K562 (cell line): ENCODE data around the gene AP3B1. TPM values are rescaled to one million over a fixed set of nuclear protein-coding genes. Genes with fewer than 3 reads are reported as not detected.

ENCODE experiments used
- ATAC-seq: fragments of 200-7000 bp; cut with Tn5 transposase; 3 replicates; pipeline ENCODE4 v1.9.1; 2020; ENCODE audit warnings: moderate library complexity
- BruUV-seq: library from RNA; stranded (reverse); fragments of 400-500 nt; replicated peaks from 2 replicates; lab custom pipeline; 2021; lab: Mats Ljungman, UMichigan
- CTCF ChIA-PET: fragments of 300-600 bp; formaldehyde crosslinking; extraction: SDS; loops from one replicate; lab custom pipeline; 2021; ENCODE audit warnings: low intra/inter-chr PET ratio; lab: Yijun Ruan, JAX
- POLR2A ChIA-PET: fragments of 300-600, 350-650 bp; sonication (Branson Sonifier 250); formaldehyde crosslinking; extraction: SDS; loops from one replicate; lab custom pipeline; 2021; ENCODE audit warnings: antibody characterized with exemption, inconsistent platforms; lab: Yijun Ruan, JAX
- DNase-seq, 4 experiments: peaks; one replicate each; pipeline versions ENCODE4 v3.0.0 to v3.0.0-alpha.2; 2011 to 2018; ENCODE audit warnings: low spot score in 3 of 4, mixed read lengths in 3 of 4; ENCODE audit errors: extremely low read depth in 1 of 4
- FAIRE-seq: peaks from 2 replicates; lab custom pipeline; 2011; peaks lifted over from hg19 to GRCh38; lab: Jason Lieb, UNC
- H2AFZ ChIP-seq: 2 replicates; pipeline ENCODE4 v1.6.0; 2011; ENCODE audit warnings: low read depth, low read length, control low read depth, inconsistent platforms
- H3K27ac ChIP-seq: fragments of 200-600 bp; 3 replicates; pipeline ENCODE4 v1.8.0; 2011; ENCODE audit warnings: low read depth, mild to moderate bottlenecking, control low read depth, inconsistent platforms, low read length, moderate library complexity, mixed read lengths; ENCODE audit errors: extremely low read depth
- H3K27me3 ChIP-seq, 2 experiments: fragments of 300-600 bp in 1 of 2; 2 replicates in 1 of 2; 3 replicates in 1 of 2; pipeline versions ENCODE4 v1.6.0 to v1.8.0; 2011; ENCODE audit warnings: inconsistent platforms in 2 of 2, low read length in 2 of 2, mild to moderate bottlenecking in 1 of 2, mixed read lengths in 1 of 2, moderate library complexity in 1 of 2; ENCODE audit not compliant: control insufficient read depth in 2 of 2, insufficient read depth in 2 of 2
- H3K36me3 ChIP-seq: fragments of 300-600 bp; 3 replicates; pipeline ENCODE4 v1.8.0; 2011; ENCODE audit warnings: mild to moderate bottlenecking, low read length, inconsistent platforms; ENCODE audit not compliant: control insufficient read depth, insufficient read depth
- H3K4me1 ChIP-seq, 2 experiments: fragments of 200-600 bp in 1 of 2; replicated peaks in 1 of 2; 2 replicates in 1 of 2; 3 replicates in 1 of 2; pipeline versions ENCODE4 v1.5.1 to v1.8.0; 2011; ENCODE audit warnings: inconsistent platforms in 2 of 2, low read length in 2 of 2, mild to moderate bottlenecking in 1 of 2, mixed read lengths in 1 of 2, moderate library complexity in 1 of 2; ENCODE audit not compliant: control insufficient read depth in 2 of 2, insufficient read depth in 2 of 2
- H3K4me2 ChIP-seq: 2 replicates; pipeline ENCODE4 v1.6.1; 2011; ENCODE audit warnings: low read length, control low read depth, inconsistent platforms, mixed read lengths; ENCODE audit not compliant: insufficient read depth
- H3K4me3 ChIP-seq: fragments of 200-600 bp; sonication (generic), shearing (Covaris generic); 2 replicates; pipeline ENCODE4 v1.5.1; 2016; ENCODE audit warnings: control low read depth, inconsistent platforms
- H3K79me2 ChIP-seq: fragments of 200-600 bp; 3 replicates; pipeline ENCODE4 v1.8.0; 2011; ENCODE audit warnings: low read length, inconsistent platforms; ENCODE audit not compliant: control insufficient read depth, insufficient read depth
- H3K9ac ChIP-seq, 2 experiments: 2 replicates each; pipeline versions ENCODE4 v1.6.0 to v1.6.1; 2011; ENCODE audit warnings: low read depth in 2 of 2, low read length in 2 of 2, control low read depth in 1 of 2, inconsistent platforms in 1 of 2, mild to moderate bottlenecking in 1 of 2, mixed read lengths in 1 of 2; ENCODE audit not compliant: insufficient read depth in 1 of 2
- H3K9me1 ChIP-seq: one replicate; pipeline ENCODE4 v1.6.0; 2011; ENCODE audit warnings: inconsistent platforms, mild to moderate bottlenecking, low read length, moderate library complexity; ENCODE audit not compliant: control insufficient read depth, insufficient read depth
- H3K9me3 ChIP-seq: replicated peaks from 2 replicates; pipeline ENCODE4 v1.5.1; 2011; ENCODE audit warnings: low read depth, low read length, inconsistent platforms; ENCODE audit not compliant: control insufficient read depth, insufficient read depth
- H4K20me1 ChIP-seq: replicated peaks from 2 replicates; pipeline ENCODE4 v1.6.1; 2011; ENCODE audit warnings: low read length, inconsistent platforms, mixed read lengths; ENCODE audit not compliant: control insufficient read depth, insufficient read depth
- ATF1 ChIP-seq, 2 experiments: fragments of 450-650 bp in 1 of 2; IDR thresholded peaks; 2 replicates each; pipeline ENCODE4 v1.6.1; 2016; ENCODE audit warnings: missing compliant biosample characterization in 1 of 2, missing genetic modification characterization in 1 of 2
- ATF7 ChIP-seq: fragments of 450-650 bp; IDR thresholded peaks from 2 replicates; pipeline ENCODE4 v1.7.1; 2014; ENCODE audit warnings: mild to moderate bottlenecking, moderate library complexity
- BACH1 ChIP-seq: fragments of 200-800 bp; sonication (Bioruptor generic); IDR thresholded peaks from 2 replicates; pipeline ENCODE4 v1.6.1; 2016; ENCODE audit warnings: missing genetic modification characterization, missing compliant biosample characterization
- CTCF ChIP-seq, 3 experiments: IDR thresholded peaks in 2 of 3; conservative IDR thresholded peaks in 1 of 3; 2 replicates each; pipeline ENCODE4 v1.5.1; 2011 to 2012; ENCODE audit warnings: low read length in 3 of 3, mild to moderate bottlenecking in 3 of 3, control low read depth in 2 of 3, improper control_type of control experiment in 1 of 3, inconsistent platforms in 1 of 3, low read depth in 1 of 3, mixed read lengths in 1 of 3, moderate library complexity in 1 of 3; ENCODE audit not compliant: insufficient read depth in 2 of 3
- ETV6 ChIP-seq, 3 experiments: fragments of 150-350 bp in 1 of 3; sonication (generic) in 1 of 3; formaldehyde crosslinking in 1 of 3; IDR thresholded peaks; 2 replicates each; pipeline versions ENCODE4 v1.6.1 to v1.8.0; 2014 to 2022; ENCODE audit warnings: borderline replicate concordance in 2 of 3, low read depth in 2 of 3, antibody characterized with exemption in 1 of 3, low read length in 1 of 3, mild to moderate bottlenecking in 1 of 3, missing genetic modification reagents in 1 of 3
- HDAC2 ChIP-seq: fragments of 450-650 bp; IDR thresholded peaks from 2 replicates; pipeline ENCODE4 v1.6.1; 2016; ENCODE audit warnings: mild to moderate bottlenecking
- HDAC8 ChIP-seq: fragments of 450-650 bp; IDR thresholded peaks from 2 replicates; pipeline ENCODE4 v1.6.1; 2016; ENCODE audit warnings: mild to moderate bottlenecking, missing genetic modification characterization, moderate library complexity, missing compliant biosample characterization
- MAFF ChIP-seq: IDR thresholded peaks from 2 replicates; pipeline ENCODE4 v1.6.1; 2012; ENCODE audit warnings: low read length, improper control_type of control experiment
- MAFG ChIP-seq: fragments of 450-650 bp; conservative IDR thresholded peaks from 2 replicates; pipeline ENCODE4 v1.6.1; 2016; ENCODE audit warnings: missing genetic modification characterization, missing compliant biosample characterization
- MAFK ChIP-seq: IDR thresholded peaks from 2 replicates; pipeline ENCODE4 v1.6.1; 2011; ENCODE audit warnings: low read length, improper control_type of control experiment
- NFE2 ChIP-seq: IDR thresholded peaks from 2 replicates; pipeline ENCODE4 v1.6.1; 2014; ENCODE audit warnings: antibody characterized with exemption, low read depth
- NFE2L1 ChIP-seq: fragments of 450-650 bp; IDR thresholded peaks from 2 replicates; pipeline ENCODE4 v1.6.1; 2016; ENCODE audit warnings: missing genetic modification characterization, low read depth, mild to moderate bottlenecking, missing compliant biosample characterization, moderate library complexity, borderline replicate concordance
- NR4A1 ChIP-seq, 2 experiments: fragments of 250-450 bp in 1 of 2; fragments of 450-650 bp in 1 of 2; sonication (Bioruptor Pico) in 1 of 2; IDR thresholded peaks; 2 replicates each; pipeline versions ENCODE4 v1.4.0 to v1.6.1; 2016 to 2020; ENCODE audit warnings: mild to moderate bottlenecking in 2 of 2, missing compliant biosample characterization in 1 of 2, missing genetic modification characterization in 1 of 2, moderate library complexity in 1 of 2
- SLC30A9 ChIP-seq: fragments of 250-450 bp; sonication (Bioruptor Pico); IDR thresholded peaks from 2 replicates; pipeline ENCODE4 v1.8.0; 2022; ENCODE audit warnings: mild to moderate bottlenecking, moderate library complexity
- SMARCA4 ChIP-seq: fragments of 450-650 bp; IDR thresholded peaks from 2 replicates; pipeline ENCODE4 v1.6.1; 2016
- SRF ChIP-seq, 2 experiments: fragments of 250-450, 450-650 bp in 1 of 2; sonication (Bioruptor Pico) in 1 of 2; sonication (generic) in 1 of 2; formaldehyde crosslinking; IDR thresholded peaks; 2 replicates each; pipeline versions ENCODE4 v1.5.0 to v1.5.1; 2020 to 2022; ENCODE audit warnings: mild to moderate bottlenecking in 1 of 2, missing genetic modification reagents in 1 of 2
- TEAD1 ChIP-seq, 2 experiments: fragments of 450-650 bp in 1 of 2; sonication (generic) in 1 of 2; formaldehyde crosslinking; IDR thresholded peaks; 2 replicates each; pipeline versions ENCODE4 v1.4.0 to v1.8.0; 2020 to 2022; ENCODE audit warnings: mild to moderate bottlenecking in 2 of 2, missing genetic modification reagents in 1 of 2
- ZNF395 ChIP-seq: fragments of 200-800 bp; sonication (Bioruptor generic); IDR thresholded peaks from 2 replicates; pipeline ENCODE4 v1.6.1; 2017; ENCODE audit warnings: missing genetic modification characterization, missing compliant biosample characterization
- WGBS: fragments of 100-300 bp; shearing (Covaris generic); methylation state at CpG from one replicate; pipeline ENCODE4 v1.1.6; 2016; ENCODE audit warnings: low coverage, mixed read lengths; ENCODE audit not compliant: insufficient coverage; ENCODE audit errors: missing lambda C conversion rate; 5-methylcytosine and 5-hydroxymethylcytosine counted together
- in situ Hi-C: fragments of 300-500 bp; cut with MboI; formaldehyde crosslinking; loops from 4 replicates; pipeline ENCODE4 v1.15.0; 2018; ENCODE audit warnings: inconsistent platforms, mixed read lengths
- intact Hi-C: fragments of 100-400 bp; cut with micrococcal nuclease; formaldehyde crosslinking; loops from 2 replicates; pipeline ENCODE4 v1.14.2; 2022
- polyA plus RNA-seq, 8 experiments: library from polyadenylated mRNA; depleted of rRNA in 4 of 8; stranded (reverse) in 5 of 8; unstranded in 3 of 8; fragments of >200 nt; fragmentation: Nextera tagmentation in 2 of 8; fragmentation: Illumina TruSeq in 1 of 8; extraction: Ambion mirVana in 2 of 8; extraction: Trizol in 1 of 8; gene quantifications; 2 replicates each; pipeline versions ENCODE4 v1.2.1 to v1.2.3, GENCODE V29; 2011 to 2014; ENCODE audit warnings: inconsistent platforms in 1 of 8, missing spikeins in 1 of 8
- total RNA-seq, 7 experiments: library from RNA; depleted of rRNA in 6 of 7; stranded (reverse); fragments of >200 nt in 6 of 7; fragmentation: Illumina TruSeq in 2 of 7; extraction: Trizol in 2 of 7; gene quantifications; 2 replicates each; pipeline versions ENCODE4 v1.2.1 to v1.2.3, GENCODE V29; 2011 to 2021; ENCODE audit warnings: low replicate concordance in 1 of 7

AP3B1 gene
- total and polyA plus RNA-seq, 9 of the 15 experiments (the other 6 are each of a cell fraction or from before 2014, with no cell fraction given) = 21.1 to 61.8 (median 42.2) TPM

- WGBS = 80% methylated on average over 5 of the region's 5 CpGs
- no peaks in the 10 kb centered on the region for H3K27me3 ChIP-seq
- no peaks in the 10 kb centered on the region for H3K36me3 ChIP-seq
- peak overlapping the region; percentile 66; the same call in 2 of the 3 replicates for H3K27ac ChIP-seq
- no TSS peak for BruUV-seq
- peaks cover 0 to 11% of the 10 kb centered on the region in 2 experiments; a peak in 3 of 5 replicates for H3K4me1 ChIP-seq
- H3K9me1 ChIP-seq = no peaks in the 10 kb centered on the region
- peak overlapping the region; percentile 91 for H2AFZ ChIP-seq
- ATAC-seq (peak; percentile 63; the same call in 2 of the 3 replicates), DNase-seq (no peak), FAIRE-seq (peak; percentile 91)
- no peak overlapping the region for H3K9ac ChIP-seq
- no peaks in the 10 kb centered on the region for H3K79me2 ChIP-seq
- H3K9me3 ChIP-seq = no peaks in the 10 kb centered on the region
- intact Hi-C loops = loop anchor here (10.0 kb wide), 1 partner anchor 636 kb away; no protein-coding TSS in a partner anchor
- no peak overlapping the region; the same call in 1 of the 2 replicates for H3K4me2 ChIP-seq
- no peaks in the 10 kb centered on the region for H4K20me1 ChIP-seq
- in situ Hi-C loops = no loop called here
- ChIA-PET POLR2A (no interaction called here), CTCF (no interaction called here)
- H3K4me3 ChIP-seq = no peak overlapping the region
- TF ChIP-seq TEAD1 (CRISPR knock-in tag; IDR thresholded peaks at IDR 0.05) (no peak), MAFF (peak; percentile 89), MAFK (peak; percentile 84), ETV6 (IDR thresholded peaks at IDR 0.05; ENCODE audit: borderline replicate concordance in 1 of 2, low read depth in 2 of 2, low read length in 1 of 2) (no peak), ETV6 (CRISPR knock-in tag; IDR thresholded peaks at IDR 0.05; ENCODE audit: borderline replicate concordance) (no peak), NFE2 (peak; percentile 88), NFE2L1 (tag) (peak; percentile 76), CTCF (IDR thresholded peaks at IDR 0.05 in 2 of 3, conservative IDR thresholded peaks at IDR 0.05 in 1 of 3; ENCODE audit: insufficient read depth in 2 of 3, low read depth in 1 of 3, low read length in 3 of 3) (no peak), ZNF395 (CRISPR knock-in tag) (peak; percentile 30; the same call in 1 of the 2 replicates), SRF (CRISPR knock-in tag; IDR thresholded peaks at IDR 0.05) (peak in 1 of 2 experiments; percentile 71; a peak in 1 of 4 replicates), MAFG (peak; percentile 96), SLC30A9 (CRISPR knock-in tag) (no peak), NR4A1 (CRISPR knock-in tag; IDR thresholded peaks at IDR 0.05) (no peak), NR4A1 (tag; IDR thresholded peaks at IDR 0.05) (0 out of 2 replicates have a peak, but pooled peaks have one; percentile 37), SMARCA4 (0 out of 2 replicates have a peak, but pooled peaks have one; percentile 26), BACH1 (peak; percentile 77; the same call in 1 of the 2 replicates), HDAC8 (tag) (0 out of 2 replicates have a peak, but pooled peaks have one; percentile 0), ATF7 (peak; percentile 54; the same call in 1 of the 2 replicates), HDAC2 (no peak), ATF1 (CRISPR knock-in tag; IDR thresholded peaks at IDR 0.05) (no peak), ATF1 (tag; IDR thresholded peaks at IDR 0.05) (no peak)
These were observed 34.2 kb upstream of the AP3B1 start for GRCh38 chr5:78328585-78329173.
